NCI-H146 treated with DMSO at 0.1 percent for 48 hours (cell line): ENCODE measurements around the gene NXPE1.

Experiments
- DNase-seq: peaks from one replicate; lab custom pipeline; 2025; ENCODE audit not compliant: unreplicated experiment; lab: John Stamatoyannopoulos, UW

The NXPE1 gene

GRCh38 chr11:114563077-114563476, 3.4 kb upstream of the NXPE1 start:
- no peak for DNase-seq

GRCh38 chr11:114562166-114562916, 2.7 kb upstream of the NXPE1 start:
- DNase-seq: no peak

GRCh38 chr11:114556135-114556534, 3.5 kb downstream of the NXPE1 start:
- DNase-seq: no peak

GRCh38 chr11:114553642-114554041, 6.0 kb downstream of the NXPE1 start:
- no peak for DNase-seq

- DNase-seq: no peak
Observed at GRCh38 chr11:114551060-114551459, 8.6 kb downstream of the NXPE1 start.

GRCh38 chr11:114525682-114526081, 34.0 kb downstream of the NXPE1 start:
- no peak for DNase-seq

DNA sequence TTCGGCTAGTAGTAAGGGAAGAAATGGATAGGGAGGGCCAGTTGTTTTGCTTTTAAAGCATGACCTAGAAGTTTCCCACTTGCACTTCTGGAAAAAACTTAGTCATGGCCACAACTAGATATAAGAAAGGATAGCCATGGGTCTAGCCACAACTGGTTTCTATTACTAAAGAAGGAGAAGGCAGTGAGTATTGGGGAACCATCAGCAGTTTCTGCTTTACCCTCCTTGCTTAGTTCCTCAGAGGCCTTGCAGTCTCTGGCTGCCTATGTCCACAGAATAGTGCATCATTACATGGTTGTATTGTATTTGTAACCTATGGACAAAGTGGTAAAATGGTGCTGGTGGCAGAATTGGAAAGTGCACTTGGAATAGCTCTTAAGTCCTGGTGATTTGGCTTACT, 35.6 kb downstream of the NXPE1 start:
- no peak for DNase-seq

DNA sequence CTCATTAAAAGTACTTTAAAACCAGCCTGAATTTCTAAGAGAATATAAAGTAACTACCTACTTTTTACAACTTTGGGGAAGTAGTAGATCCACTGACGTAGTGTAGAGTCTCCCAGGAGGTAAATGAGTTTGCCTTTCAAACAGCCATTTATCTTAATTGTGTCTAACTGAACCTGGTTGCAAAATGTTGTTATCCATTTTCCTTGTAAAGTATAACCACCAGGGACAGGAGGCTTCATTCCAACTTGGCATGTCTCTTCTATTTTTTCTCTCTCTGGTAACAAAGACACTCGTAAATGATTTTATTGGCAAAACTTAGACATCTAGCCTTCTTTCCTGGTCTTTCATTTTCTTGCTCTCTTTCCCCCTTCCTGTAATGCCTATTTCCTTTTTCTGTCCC, 36.9 kb downstream of the NXPE1 start:
- DNase-seq: no peak

DNA sequence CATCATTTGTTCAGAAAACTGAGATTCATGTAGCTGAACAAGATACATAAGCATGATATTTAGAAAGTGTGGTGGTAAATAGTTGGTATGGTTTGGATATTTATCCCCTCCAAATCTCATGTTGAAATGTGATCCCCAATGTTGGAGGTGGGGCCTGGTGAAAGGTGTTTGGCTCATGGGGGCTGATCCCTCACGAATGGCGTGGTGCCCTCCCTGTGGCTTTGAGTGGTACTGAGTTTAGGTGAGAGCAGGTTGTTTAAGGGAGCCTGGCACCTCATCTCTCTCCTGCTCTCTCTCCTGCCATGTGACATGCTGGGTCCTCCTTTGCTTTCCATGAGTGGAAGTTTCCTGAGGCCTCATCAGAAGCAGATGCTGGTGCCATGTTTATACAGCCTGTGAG, 48.1 kb downstream of the NXPE1 start:
- DNase-seq: no peak

DNA sequence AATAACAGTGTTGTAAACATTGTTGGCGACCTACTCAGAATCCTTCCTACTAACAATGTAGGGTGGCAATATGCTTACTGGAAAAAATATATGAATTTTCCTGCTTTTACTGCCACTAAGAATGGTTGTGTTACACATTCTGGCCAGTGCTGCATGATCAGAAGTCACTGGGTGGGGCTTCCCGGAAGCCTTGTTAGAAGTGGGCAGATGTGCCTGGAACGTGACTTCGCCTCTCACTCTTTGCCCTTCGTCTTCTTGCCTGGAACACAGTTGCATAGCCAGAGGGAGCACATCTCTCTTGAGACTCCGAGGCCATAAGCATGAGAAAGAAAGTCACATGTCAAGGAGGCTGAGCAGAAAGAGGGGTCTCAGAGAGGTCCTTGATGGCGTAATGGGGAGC, 48.6 kb downstream of the NXPE1 start:
- DNase-seq: no peak

DNA sequence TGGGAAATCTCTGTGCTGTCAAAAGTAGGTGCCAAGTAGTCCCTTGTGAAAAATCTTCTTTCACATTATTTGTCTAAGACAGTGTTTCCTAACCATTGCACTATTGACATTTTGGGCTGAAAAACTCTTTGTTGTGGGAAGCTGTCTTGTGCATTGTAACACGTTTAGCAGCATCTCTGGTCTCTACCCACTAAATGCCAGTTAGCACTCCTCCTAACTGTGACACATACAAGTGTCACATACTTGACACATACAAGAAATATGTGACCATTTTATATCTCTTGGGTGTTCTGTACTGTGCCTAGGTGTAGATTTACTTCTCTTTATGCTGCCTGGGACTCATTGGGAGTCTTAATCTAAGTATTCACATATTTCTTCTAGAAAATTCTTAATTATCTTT, 57.8 kb downstream of the NXPE1 start:
- no peak for DNase-seq

- DNase-seq: no peak
Observed at GRCh38 chr11:114499756-114500155, 59.9 kb downstream of the NXPE1 start.

GRCh38 chr11:114496915-114497314, 62.8 kb downstream of the NXPE1 start:
- no peak for DNase-seq

DNA sequence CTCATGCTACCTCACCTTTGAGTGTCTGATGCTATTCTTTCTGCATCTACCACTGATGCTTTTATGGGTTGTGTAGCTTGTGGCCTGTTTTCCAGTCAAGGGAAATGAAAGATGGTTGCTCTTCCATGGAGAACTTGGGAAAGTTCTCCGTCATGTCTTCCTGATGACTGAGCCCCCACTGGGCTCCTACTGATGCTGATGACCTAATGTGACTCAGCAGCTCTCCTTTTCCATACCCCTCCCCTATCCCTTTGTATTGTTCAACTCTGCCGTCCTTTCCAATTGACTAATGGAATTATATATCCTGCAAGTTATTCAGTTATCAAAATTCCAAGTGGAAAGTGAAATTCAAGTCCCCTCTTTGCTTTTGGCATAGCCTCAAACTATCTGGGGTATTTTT, 75.8 kb downstream of the NXPE1 start:
- no peak for DNase-seq

GRCh38 chr11:114482114-114482513, 77.6 kb downstream of the NXPE1 start:
- no peak for DNase-seq

DNA sequence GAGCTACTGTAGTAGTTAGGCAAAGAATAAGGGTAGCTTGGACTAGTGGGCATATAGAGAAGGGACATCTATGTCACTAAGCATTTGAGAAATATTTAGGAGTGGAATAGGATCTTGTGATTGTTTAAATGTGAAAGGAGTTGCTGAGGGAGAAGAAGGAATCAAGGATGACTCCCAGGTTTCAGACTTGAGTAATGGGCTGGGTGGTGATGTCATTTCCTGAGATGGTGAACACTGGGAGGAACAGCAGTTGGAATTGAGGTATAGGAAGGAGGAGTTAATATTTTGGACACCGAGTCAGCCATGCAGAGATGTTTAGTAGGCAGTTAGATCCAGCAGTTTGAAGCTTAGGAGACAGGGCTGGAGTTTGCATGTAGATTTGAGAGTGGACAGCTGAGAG, 80.3 kb downstream of the NXPE1 start:
- no peak for DNase-seq

DNA sequence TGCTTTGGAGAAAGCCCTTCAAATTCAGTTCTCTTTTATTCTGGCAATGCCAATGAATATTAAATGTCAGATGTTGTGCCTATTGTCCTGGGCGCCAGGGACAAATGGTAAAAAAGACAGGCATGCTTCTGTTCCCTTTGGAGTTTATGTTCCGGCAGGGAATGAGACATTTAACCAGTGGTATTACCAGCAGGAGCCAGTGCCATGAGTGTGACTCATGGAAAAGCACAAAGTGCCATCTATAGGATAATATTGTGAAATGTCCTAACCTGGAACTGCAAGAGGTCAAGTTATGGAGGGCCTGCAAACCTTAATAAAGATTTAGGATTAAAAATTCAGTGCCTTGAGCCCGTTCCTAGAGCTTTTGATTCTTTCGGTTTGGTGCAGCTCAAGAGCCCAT, 80.9 kb downstream of the NXPE1 start:
- no peak for DNase-seq

GRCh38 chr11:114478001-114478410, 81.7 kb downstream of the NXPE1 start:
- DNase-seq: no peak

DNA sequence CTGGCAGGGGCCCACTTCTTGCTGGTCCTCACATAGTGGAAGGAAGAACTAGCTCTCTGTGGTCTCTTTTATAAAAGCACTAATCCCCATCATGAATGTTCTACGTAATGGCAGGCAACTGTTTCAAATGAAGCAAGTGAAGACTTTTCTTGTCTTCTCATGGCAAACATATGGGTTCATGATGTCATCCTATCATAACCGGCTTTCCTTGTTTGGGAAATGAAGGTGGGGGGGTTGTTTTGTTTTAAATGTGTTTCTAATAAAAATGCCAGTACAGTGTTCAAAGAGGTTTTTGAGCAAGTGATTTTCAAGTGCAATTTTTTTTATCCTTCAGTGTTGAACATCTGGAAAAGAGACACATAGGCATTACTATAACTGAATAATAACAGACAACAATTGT, 87.0 kb downstream of the NXPE1 start:
- DNase-seq: no peak
